HUES48 (cell line): ENCODE data around the gene CGGBP1.

Experiments
- H3K27ac ChIP-seq: one replicate; pipeline ENCODE4 v1.7.0; 2013; ENCODE audit warnings: low read depth, low read length, inconsistent platforms
- H3K27me3 ChIP-seq: 2 replicates; pipeline ENCODE4 v1.6.1; 2013; ENCODE audit warnings: mild to moderate bottlenecking, low read length; ENCODE audit not compliant: control insufficient read depth, insufficient read depth
- H3K36me3 ChIP-seq: 2 replicates; pipeline ENCODE4 v1.6.1; 2013; ENCODE audit warnings: low read length; ENCODE audit not compliant: control insufficient read depth, insufficient read depth
- H3K4me1 ChIP-seq: 2 replicates; pipeline ENCODE4 v1.6.1; 2013; ENCODE audit warnings: mild to moderate bottlenecking, low read length; ENCODE audit not compliant: control insufficient read depth, insufficient read depth
- H3K4me3 ChIP-seq: 2 replicates; pipeline ENCODE4 v1.5.1; 2013; ENCODE audit warnings: mild to moderate bottlenecking, low read depth, low read length
- H3K9ac ChIP-seq: 2 replicates; pipeline ENCODE4 v1.6.1; 2013; ENCODE audit warnings: mild to moderate bottlenecking, low read depth, low read length, moderate library complexity
- H3K9me3 ChIP-seq: 2 replicates; pipeline ENCODE4 v1.6.1; 2013; ENCODE audit warnings: low read length; ENCODE audit not compliant: control insufficient read depth, insufficient read depth

Gene CGGBP1

GRCh38 chr3:88010810-88011209 is 48.0 kb downstream of the CGGBP1 start:
- Histone ChIP-seq H3K27me3 (no peaks in the 10 kb centered on the region), H3K4me1 (no peaks in the 10 kb centered on the region), H3K9ac (no peak overlapping the region), H3K27ac (no peak overlapping the region), H3K36me3 (no peaks in the 10 kb centered on the region), H3K9me3 (no peaks in the 10 kb centered on the region), H3K4me3 (no peak overlapping the region)

DNA sequence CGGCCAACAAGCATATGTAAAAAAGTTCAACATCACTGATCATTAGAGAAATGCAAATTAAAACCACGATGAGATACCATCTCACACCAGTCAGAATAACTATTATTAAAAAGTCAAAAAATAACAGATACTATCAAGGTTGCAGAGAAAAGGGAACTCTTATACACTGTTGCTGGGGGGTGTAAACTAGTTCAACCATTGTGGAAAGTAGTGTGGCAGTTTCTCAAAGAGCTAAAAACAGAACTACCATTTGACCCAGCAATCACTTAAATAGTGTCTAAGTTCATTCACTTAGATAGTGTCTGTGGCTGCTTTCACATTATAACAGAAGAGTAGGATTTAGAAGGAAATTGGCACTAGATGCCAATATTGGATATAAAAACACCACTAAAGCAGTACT is 49.7 kb downstream of the CGGBP1 start:
- H3K27ac ChIP-seq = no peak overlapping the region
- H3K36me3 ChIP-seq = no peaks in the 10 kb centered on the region
- H3K27me3 ChIP-seq = no peaks in the 10 kb centered on the region
- no peak overlapping the region for H3K4me3 ChIP-seq
- H3K9me3 ChIP-seq = no peaks in the 10 kb centered on the region
- H3K4me1 ChIP-seq = no peaks in the 10 kb centered on the region
- no peak overlapping the region for H3K9ac ChIP-seq

DNA sequence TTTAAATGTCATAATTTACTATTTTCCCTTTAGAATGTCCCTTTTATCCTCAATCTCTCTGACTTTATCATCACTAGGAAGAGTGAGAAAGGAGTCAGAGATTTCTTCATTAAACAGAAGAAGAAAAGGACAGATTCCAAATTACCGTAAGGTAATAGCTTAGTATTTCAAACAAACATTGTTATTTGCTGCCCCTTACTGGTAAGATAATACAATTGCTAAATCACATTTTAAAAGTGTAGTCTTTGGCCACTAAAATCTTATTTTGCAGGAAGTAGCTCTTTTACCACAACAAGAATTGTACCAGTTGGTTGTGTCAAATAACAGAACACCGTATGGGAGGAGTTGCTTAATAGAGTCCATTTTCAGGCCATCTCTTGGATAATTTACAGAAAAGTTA is 53.7 kb downstream of the CGGBP1 start:
- H3K36me3 ChIP-seq = no peaks in the 10 kb centered on the region
- no peaks in the 10 kb centered on the region for H3K4me1 ChIP-seq
- no peak overlapping the region for H3K27ac ChIP-seq
- no peaks in the 10 kb centered on the region for H3K9me3 ChIP-seq
- no peak overlapping the region for H3K9ac ChIP-seq
- H3K4me3 ChIP-seq = no peak overlapping the region
- H3K27me3 ChIP-seq = no peaks in the 10 kb centered on the region

GRCh38 chr3:88003115-88003755 is 55.6 kb downstream of the CGGBP1 start:
- no peaks in the 10 kb centered on the region for H3K36me3 ChIP-seq
- no peaks in the 10 kb centered on the region for H3K4me1 ChIP-seq
- no peak overlapping the region for H3K4me3 ChIP-seq
- no peaks in the 10 kb centered on the region for H3K27me3 ChIP-seq
- no peak overlapping the region for H3K9ac ChIP-seq
- H3K9me3 ChIP-seq = no peaks in the 10 kb centered on the region
- H3K27ac ChIP-seq = no peak overlapping the region

GRCh38 chr3:88002448-88002847 is 56.4 kb downstream of the CGGBP1 start:
- H3K9ac ChIP-seq = no peak overlapping the region
- no peak overlapping the region for H3K27ac ChIP-seq

More at GRCh38 chr3:88002448-88002847, 56.4 kb downstream of the CGGBP1 start:
- Histone ChIP-seq H3K27me3 (no peaks in the 10 kb centered on the region), H3K9me3 (no peaks in the 10 kb centered on the region), H3K4me1 (no peaks in the 10 kb centered on the region), H3K36me3 (no peaks in the 10 kb centered on the region), H3K4me3 (no peak overlapping the region)
